HepG2 (cell line): ENCODE data around the gene IFITM5. TPM values are rescaled to one million over a fixed set of nuclear protein-coding genes. Genes with fewer than 3 reads are reported as not detected.

Experiments
- DNMT3B ChIP-seq: conservative IDR thresholded peaks from 2 replicates; pipeline ENCODE4 v1.6.1; 2016; ENCODE audit warnings: missing biosample characterization, control low read depth
- FOSL2 ChIP-seq: sonication (generic); formaldehyde crosslinking; IDR thresholded peaks from 2 replicates; pipeline ENCODE4 v1.4.0; 2020; ENCODE audit warnings: missing genetic modification reagents
- JARID2 ChIP-seq: sonication (generic); formaldehyde crosslinking; IDR thresholded peaks from 2 replicates; pipeline ENCODE4 v1.8.1; 2023; ENCODE audit warnings: missing genetic modification reagents, inconsistent platforms; ENCODE audit not compliant: insufficient replicate concordance
- KDM4B ChIP-seq: sonication (generic); formaldehyde crosslinking; IDR thresholded peaks from 2 replicates; pipeline ENCODE4 v1.4.0; 2020; ENCODE audit warnings: missing genetic modification reagents
- KDM5B ChIP-seq: sonication (generic); formaldehyde crosslinking; IDR thresholded peaks from 2 replicates; pipeline ENCODE4 v1.4.0; 2020; ENCODE audit warnings: missing genetic modification reagents, mild to moderate bottlenecking, borderline replicate concordance
- KLF12 ChIP-seq: sonication (generic); formaldehyde crosslinking; IDR thresholded peaks from 2 replicates; pipeline ENCODE4 v1.4.0; 2020; ENCODE audit warnings: missing genetic modification reagents, borderline replicate concordance
- MATR3 ChIP-seq: sonication (generic); formaldehyde crosslinking; IDR thresholded peaks from 2 replicates; pipeline ENCODE4 v1.4.0; 2020; ENCODE audit warnings: missing genetic modification reagents
- MIXL1 ChIP-seq: IDR thresholded peaks from 2 replicates; pipeline ENCODE4 v1.6.1; 2016
- MYC ChIP-seq: sonication (generic); formaldehyde crosslinking; IDR thresholded peaks from 2 replicates; pipeline ENCODE4 v1.9.0; 2021; ENCODE audit warnings: missing genetic modification reagents, borderline replicate concordance
- PAWR ChIP-seq: sonication (generic); formaldehyde crosslinking; IDR thresholded peaks from 2 replicates; pipeline ENCODE4 v1.4.0; 2020; ENCODE audit warnings: missing genetic modification reagents, mild to moderate bottlenecking, borderline replicate concordance
- RBM22 ChIP-seq: fragments of 200-400 bp; formaldehyde crosslinking; optimal IDR thresholded peaks from 2 replicates; pipeline ENCODE3; 2017; ENCODE audit warnings: mild to moderate bottlenecking, low read length, moderate library complexity
- RFX3 ChIP-seq: IDR thresholded peaks from 2 replicates; pipeline ENCODE4 v1.6.1; 2016; ENCODE audit warnings: missing biosample characterization, missing genetic modification reagents
- SP140L ChIP-seq: sonication (generic); formaldehyde crosslinking; IDR thresholded peaks from 2 replicates; pipeline ENCODE4 v1.4.0; 2020; ENCODE audit warnings: missing genetic modification reagents, borderline replicate concordance
- SRSF4 ChIP-seq: fragments of 200-400 bp; formaldehyde crosslinking; IDR thresholded peaks from one replicate; pipeline ENCODE4 v1.6.1; 2018; ENCODE audit warnings: mild to moderate bottlenecking, low read depth, low read length, moderate library complexity; ENCODE audit not compliant: poor library complexity, severe bottlenecking
- TEAD2 ChIP-seq: sonication (generic); formaldehyde crosslinking; IDR thresholded peaks from 2 replicates; pipeline ENCODE4 v1.9.0; 2021; ENCODE audit warnings: missing genetic modification reagents
- ZNF354B ChIP-seq: sonication (generic); formaldehyde crosslinking; IDR thresholded peaks from 2 replicates; pipeline ENCODE4 v1.8.0; 2022; ENCODE audit warnings: mild to moderate bottlenecking, missing genetic modification reagents
- ZNF768 ChIP-seq: sonication (generic); formaldehyde crosslinking; IDR thresholded peaks from 2 replicates; pipeline ENCODE4 v1.4.0; 2020; ENCODE audit warnings: missing genetic modification reagents
- polyA plus RNA-seq, 8 experiments: library from polyadenylated mRNA; depleted of rRNA in 3 of 8; stranded (reverse) in 7 of 8; unstranded in 1 of 8; fragments of >200 nt; fragmentation: Illumina TruSeq in 4 of 8; extraction: Trizol in 4 of 8; gene quantifications; 2 replicates each; pipeline versions ENCODE4 v1.2.1 to v1.2.3, GENCODE V29; 2011 to 2016; ENCODE audit warnings: low read depth in 4 of 8, missing spikeins in 1 of 8, mixed read lengths in 1 of 8; ENCODE audit not compliant: insufficient read depth in 1 of 8
- total RNA-seq, 5 experiments: library from RNA; depleted of rRNA; stranded (reverse); fragments of >200 nt; fragmentation: Illumina TruSeq; extraction: Trizol; gene quantifications; 2 replicates each; pipeline ENCODE4 v1.2.3, GENCODE V29; 2016; ENCODE audit warnings: low read depth in 1 of 5
- TF ChIP-seq, protein P1 (sequence below): sonication (generic); formaldehyde crosslinking; IDR thresholded peaks from 2 replicates; pipeline ENCODE4 v1.8.1; 2023; ENCODE audit warnings: mild to moderate bottlenecking, missing genetic modification reagents
- TF ChIP-seq, protein P2 (sequence below): sonication (generic); formaldehyde crosslinking; IDR thresholded peaks from 2 replicates; pipeline ENCODE4 v1.5.1; 2020; ENCODE audit warnings: mild to moderate bottlenecking, missing genetic modification reagents, moderate library complexity
- TF ChIP-seq, protein P3 (sequence below): sonication (generic); formaldehyde crosslinking; IDR thresholded peaks from 2 replicates; pipeline ENCODE4 v1.4.0; 2020; ENCODE audit warnings: missing genetic modification reagents

IFITM5 gene
- total and polyA plus RNA-seq, 2 of the 13 experiments (the other 11 are each of a cell fraction or from before 2014, with no cell fraction given), result not detected

DNA sequence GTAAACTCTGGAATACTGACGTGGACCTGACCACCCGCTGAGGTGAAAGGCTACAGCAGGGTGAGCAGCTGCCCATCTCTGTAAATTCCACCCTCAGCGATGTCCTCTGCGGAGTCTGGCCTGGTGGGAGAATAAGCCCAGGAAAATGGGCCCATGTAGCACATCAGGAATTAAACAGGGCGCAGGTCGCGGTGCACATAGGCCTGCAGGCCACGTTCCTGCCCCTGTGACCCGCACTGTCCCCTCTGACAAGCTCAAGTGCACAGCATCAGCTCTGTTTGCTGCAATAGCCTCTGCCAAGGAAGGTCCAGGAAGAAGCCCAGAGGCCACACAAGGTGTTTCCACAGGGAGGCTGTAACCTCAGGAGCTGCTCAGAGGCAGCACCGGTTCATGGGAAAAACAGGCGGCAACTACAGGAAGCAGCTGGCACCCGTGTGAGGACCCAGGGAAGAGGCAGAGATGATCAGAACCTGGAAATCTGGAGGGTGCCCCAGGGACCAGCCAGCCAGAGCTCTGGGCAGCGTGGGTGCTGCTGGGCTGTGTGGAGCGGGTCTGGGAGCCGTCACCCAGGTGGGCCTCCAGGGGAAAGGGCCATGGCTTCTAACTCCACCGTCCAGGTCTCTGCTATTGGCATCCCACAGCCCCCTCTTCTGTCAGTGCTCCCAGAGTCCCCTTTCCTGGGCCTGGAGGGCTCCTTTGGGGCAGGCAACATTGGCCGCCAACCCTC is 7.5 kb upstream of the IFITM5 start (continued):
- TF ChIP-seq KLF12 (CRISPR knock-in tag) (no peak), RFX3 (CRISPR knock-in tag) (no peak), MYC (CRISPR knock-in tag) (peak; percentile 40; the same call in 1 of the 2 replicates), TEAD2 (CRISPR knock-in tag) (no peak), SP140L (no peak), RBM22 (no peak), KDM4B (CRISPR knock-in tag) (no peak), MATR3 (no peak), ZNF768 (no peak), MIXL1 (CRISPR knock-in tag) (no peak), ZNF354B (CRISPR knock-in tag) (no peak), PAWR (CRISPR knock-in tag) (no peak), SRSF4 (no peak), FOSL2 (CRISPR knock-in tag) (no peak), JARID2 (no peak), DNMT3B (CRISPR knock-in tag) (no peak), KDM5B (0 out of 2 replicates have a peak, but pooled peaks have one; percentile 17)
- TF ChIP-seq, protein P1, sequence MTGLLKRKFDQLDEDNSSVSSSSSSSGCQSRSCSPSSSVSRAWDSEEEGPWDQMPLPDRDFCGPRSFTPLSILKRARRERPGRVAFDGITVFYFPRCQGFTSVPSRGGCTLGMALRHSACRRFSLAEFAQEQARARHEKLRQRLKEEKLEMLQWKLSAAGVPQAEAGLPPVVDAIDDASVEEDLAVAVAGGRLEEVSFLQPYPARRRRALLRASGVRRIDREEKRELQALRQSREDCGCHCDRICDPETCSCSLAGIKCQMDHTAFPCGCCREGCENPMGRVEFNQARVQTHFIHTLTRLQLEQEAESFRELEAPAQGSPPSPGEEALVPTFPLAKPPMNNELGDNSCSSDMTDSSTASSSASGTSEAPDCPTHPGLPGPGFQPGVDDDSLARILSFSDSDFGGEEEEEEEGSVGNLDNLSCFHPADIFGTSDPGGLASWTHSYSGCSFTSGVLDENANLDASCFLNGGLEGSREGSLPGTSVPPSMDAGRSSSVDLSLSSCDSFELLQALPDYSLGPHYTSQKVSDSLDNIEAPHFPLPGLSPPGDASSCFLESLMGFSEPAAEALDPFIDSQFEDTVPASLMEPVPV (CRISPR knock-in tag), result no peak
- TF ChIP-seq, protein P2, sequence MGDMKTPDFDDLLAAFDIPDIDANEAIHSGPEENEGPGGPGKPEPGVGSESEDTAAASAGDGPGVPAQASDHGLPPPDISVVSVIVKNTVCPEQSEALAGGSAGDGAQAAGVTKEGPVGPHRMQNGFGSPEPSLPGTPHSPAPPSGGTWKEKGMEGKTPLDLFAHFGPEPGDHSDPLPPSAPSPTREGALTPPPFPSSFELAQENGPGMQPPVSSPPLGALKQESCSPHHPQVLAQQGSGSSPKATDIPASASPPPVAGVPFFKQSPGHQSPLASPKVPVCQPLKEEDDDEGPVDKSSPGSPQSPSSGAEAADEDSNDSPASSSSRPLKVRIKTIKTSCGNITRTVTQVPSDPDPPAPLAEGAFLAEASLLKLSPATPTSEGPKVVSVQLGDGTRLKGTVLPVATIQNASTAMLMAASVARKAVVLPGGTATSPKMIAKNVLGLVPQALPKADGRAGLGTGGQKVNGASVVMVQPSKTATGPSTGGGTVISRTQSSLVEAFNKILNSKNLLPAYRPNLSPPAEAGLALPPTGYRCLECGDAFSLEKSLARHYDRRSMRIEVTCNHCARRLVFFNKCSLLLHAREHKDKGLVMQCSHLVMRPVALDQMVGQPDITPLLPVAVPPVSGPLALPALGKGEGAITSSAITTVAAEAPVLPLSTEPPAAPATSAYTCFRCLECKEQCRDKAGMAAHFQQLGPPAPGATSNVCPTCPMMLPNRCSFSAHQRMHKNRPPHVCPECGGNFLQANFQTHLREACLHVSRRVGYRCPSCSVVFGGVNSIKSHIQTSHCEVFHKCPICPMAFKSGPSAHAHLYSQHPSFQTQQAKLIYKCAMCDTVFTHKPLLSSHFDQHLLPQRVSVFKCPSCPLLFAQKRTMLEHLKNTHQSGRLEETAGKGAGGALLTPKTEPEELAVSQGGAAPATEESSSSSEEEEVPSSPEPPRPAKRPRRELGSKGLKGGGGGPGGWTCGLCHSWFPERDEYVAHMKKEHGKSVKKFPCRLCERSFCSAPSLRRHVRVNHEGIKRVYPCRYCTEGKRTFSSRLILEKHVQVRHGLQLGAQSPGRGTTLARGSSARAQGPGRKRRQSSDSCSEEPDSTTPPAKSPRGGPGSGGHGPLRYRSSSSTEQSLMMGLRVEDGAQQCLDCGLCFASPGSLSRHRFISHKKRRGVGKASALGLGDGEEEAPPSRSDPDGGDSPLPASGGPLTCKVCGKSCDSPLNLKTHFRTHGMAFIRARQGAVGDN (CRISPR knock-in tag), result peak; percentile 58
- TF ChIP-seq, protein P3, sequence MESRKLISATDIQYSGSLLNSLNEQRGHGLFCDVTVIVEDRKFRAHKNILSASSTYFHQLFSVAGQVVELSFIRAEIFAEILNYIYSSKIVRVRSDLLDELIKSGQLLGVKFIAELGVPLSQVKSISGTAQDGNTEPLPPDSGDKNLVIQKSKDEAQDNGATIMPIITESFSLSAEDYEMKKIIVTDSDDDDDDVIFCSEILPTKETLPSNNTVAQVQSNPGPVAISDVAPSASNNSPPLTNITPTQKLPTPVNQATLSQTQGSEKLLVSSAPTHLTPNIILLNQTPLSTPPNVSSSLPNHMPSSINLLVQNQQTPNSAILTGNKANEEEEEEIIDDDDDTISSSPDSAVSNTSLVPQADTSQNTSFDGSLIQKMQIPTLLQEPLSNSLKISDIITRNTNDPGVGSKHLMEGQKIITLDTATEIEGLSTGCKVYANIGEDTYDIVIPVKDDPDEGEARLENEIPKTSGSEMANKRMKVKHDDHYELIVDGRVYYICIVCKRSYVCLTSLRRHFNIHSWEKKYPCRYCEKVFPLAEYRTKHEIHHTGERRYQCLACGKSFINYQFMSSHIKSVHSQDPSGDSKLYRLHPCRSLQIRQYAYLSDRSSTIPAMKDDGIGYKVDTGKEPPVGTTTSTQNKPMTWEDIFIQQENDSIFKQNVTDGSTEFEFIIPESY (CRISPR knock-in tag), result 0 out of 2 replicates have a peak, but pooled peaks have one; percentile 6
